GM23248 (cell line): ENCODE measurements around the gene ALK.

Experiments
- EZH2 ChIP-seq: fragments of 200-600 bp; sonication (generic); IDR thresholded peaks from 2 replicates; pipeline ENCODE4 v1.6.1; 2018; ENCODE audit warnings: antibody characterized with exemption, mild to moderate bottlenecking; ENCODE audit not compliant: insufficient read depth, poor library complexity, severe bottlenecking
- EZH2phosphoT487 ChIP-seq: fragments of 200-600 bp; sonication (generic); IDR thresholded peaks from 2 replicates; pipeline ENCODE4 v1.6.1; 2018; ENCODE audit warnings: antibody characterized with exemption, moderate library complexity, mild to moderate bottlenecking, low read depth; ENCODE audit not compliant: insufficient read depth

GRCh38 chr2:29293830-29294438, 627.5 kb downstream of the ALK start:
- no peak for TF ChIP-seq EZH2
- TF ChIP-seq EZH2phosphoT487, result no peak
